Effector memory CD4-positive, alpha-beta T cell (primary cell): ENCODE measurements around the gene DPP6.

Experiments
- DNase-seq, 3 donors: peaks; one replicate each; pipeline ENCODE4 v3.0.0-alpha.2; 2020
- H3K27ac ChIP-seq: 2 replicates; pipeline ENCODE4 v1.7.0; 2013; ENCODE audit warnings: mild to moderate bottlenecking, low read length, moderate library complexity; ENCODE audit not compliant: insufficient read depth, poor library complexity, severe bottlenecking
- H3K27me3 ChIP-seq: replicated peaks from 2 replicates; pipeline ENCODE4 v1.7.0; 2013; ENCODE audit warnings: mild to moderate bottlenecking, low read length; ENCODE audit not compliant: insufficient read depth, control insufficient read depth, poor library complexity, severe bottlenecking
- H3K36me3 ChIP-seq: 2 replicates; pipeline ENCODE4 v1.7.0; 2013; ENCODE audit warnings: mild to moderate bottlenecking, low read length, moderate library complexity; ENCODE audit not compliant: control insufficient read depth, insufficient read depth
- H3K4me1 ChIP-seq: 2 replicates; pipeline ENCODE4 v1.7.0; 2013; ENCODE audit warnings: low read length, mild to moderate bottlenecking; ENCODE audit not compliant: control insufficient read depth, insufficient read depth, poor library complexity, severe bottlenecking
- H3K4me3 ChIP-seq: 2 replicates; pipeline ENCODE4 v1.7.0; 2013; ENCODE audit warnings: low read length, low read depth, mild to moderate bottlenecking; ENCODE audit not compliant: insufficient read depth, poor library complexity, severe bottlenecking
- H3K9me3 ChIP-seq: 2 replicates; pipeline ENCODE4 v1.7.0; 2013; ENCODE audit warnings: mild to moderate bottlenecking, low read length, moderate library complexity; ENCODE audit not compliant: control insufficient read depth

DPP6 gene

GRCh38 chr7:154905615-154906014 lies 853.4 kb downstream of the DPP6 start:
- Histone ChIP-seq H3K27ac (no peak overlapping the region), H3K9me3 (no peaks in the 10 kb centered on the region), H3K4me3 (no peak overlapping the region), H3K27me3 (no peaks in the 10 kb centered on the region), H3K36me3 (no peaks in the 10 kb centered on the region), H3K4me1 (no peaks in the 10 kb centered on the region)
- DNase-seq: no peak

GRCh38 chr7:154906201-154906600 lies 854.0 kb downstream of the DPP6 start:
- no peak overlapping the region for H3K4me3 ChIP-seq
- no peak for DNase-seq
- no peak overlapping the region for H3K27ac ChIP-seq
- no peaks in the 10 kb centered on the region for H3K36me3 ChIP-seq
- H3K9me3 ChIP-seq: no peaks in the 10 kb centered on the region
- no peaks in the 10 kb centered on the region for H3K4me1 ChIP-seq
- no peaks in the 10 kb centered on the region for H3K27me3 ChIP-seq

- H3K36me3 ChIP-seq: no peaks in the 10 kb centered on the region
- no peaks in the 10 kb centered on the region for H3K4me1 ChIP-seq
- H3K27me3 ChIP-seq: no peaks in the 10 kb centered on the region
- H3K4me3 ChIP-seq: no peak overlapping the region
- H3K9me3 ChIP-seq: no peaks in the 10 kb centered on the region
- DNase-seq: no peak
- H3K27ac ChIP-seq: no peak overlapping the region
Measured at GRCh38 chr7:154906736-154907355, 854.6 kb downstream of the DPP6 start.

GRCh38 chr7:154907651-154908620 lies 855.7 kb downstream of the DPP6 start:
- H3K27me3 ChIP-seq: no peaks in the 10 kb centered on the region
- DNase-seq: no peak
- no peaks in the 10 kb centered on the region for H3K9me3 ChIP-seq
- no peaks in the 10 kb centered on the region for H3K4me1 ChIP-seq
- H3K4me3 ChIP-seq: no peak overlapping the region
- no peaks in the 10 kb centered on the region for H3K36me3 ChIP-seq
- no peak overlapping the region for H3K27ac ChIP-seq

- no peak overlapping the region for H3K4me3 ChIP-seq
- H3K4me1 ChIP-seq: peaks cover 7% of the 10 kb centered on the region
- H3K27ac ChIP-seq: no peak overlapping the region
- no peaks in the 10 kb centered on the region for H3K36me3 ChIP-seq
- H3K9me3 ChIP-seq: no peaks in the 10 kb centered on the region
- no peaks in the 10 kb centered on the region for H3K27me3 ChIP-seq
- no peak for DNase-seq
Measured at GRCh38 chr7:154909241-154910105, 857.3 kb downstream of the DPP6 start.

GRCh38 chr7:154910125-154910524 lies 857.9 kb downstream of the DPP6 start:
- no peak overlapping the region for H3K27ac ChIP-seq
- DNase-seq: no peak
- H3K27me3 ChIP-seq: peaks cover 3% of the 10 kb centered on the region
- no peak overlapping the region for H3K4me3 ChIP-seq
- H3K36me3 ChIP-seq: no peaks in the 10 kb centered on the region
- no peaks in the 10 kb centered on the region for H3K9me3 ChIP-seq
- peaks cover 7% of the 10 kb centered on the region for H3K4me1 ChIP-seq

GRCh38 chr7:154910977-154911376 lies 858.8 kb downstream of the DPP6 start:
- Histone ChIP-seq H3K27me3 (peaks cover 7% of the 10 kb centered on the region), H3K27ac (no peak overlapping the region), H3K9me3 (no peaks in the 10 kb centered on the region), H3K4me1 (peaks cover 7% of the 10 kb centered on the region), H3K36me3 (no peaks in the 10 kb centered on the region), H3K4me3 (no peak overlapping the region)
- no peak for DNase-seq

- Histone ChIP-seq H3K36me3 (no peaks in the 10 kb centered on the region), H3K27ac (no peak overlapping the region), H3K27me3 (peaks cover 7% of the 10 kb centered on the region), H3K4me3 (no peak overlapping the region), H3K4me1 (peaks cover 7% of the 10 kb centered on the region), H3K9me3 (no peaks in the 10 kb centered on the region)
- no peak for DNase-seq
Measured at GRCh38 chr7:154911411-154911810, 859.2 kb downstream of the DPP6 start.

- no peak overlapping the region for H3K27ac ChIP-seq
- no peaks in the 10 kb centered on the region for H3K9me3 ChIP-seq
- DNase-seq: no peak
- peaks cover 7% of the 10 kb centered on the region for H3K27me3 ChIP-seq
- no peak overlapping the region for H3K4me3 ChIP-seq
- H3K4me1 ChIP-seq: peaks cover 7% of the 10 kb centered on the region
- no peaks in the 10 kb centered on the region for H3K36me3 ChIP-seq
Measured at GRCh38 chr7:154911862-154912455, 859.8 kb downstream of the DPP6 start.
